DOHH2 (cell line): ENCODE results near the gene PDE8A.

Experiments
- H3F3A ChIP-seq: fragments of 200-600 bp; sonication (generic), shearing (Covaris generic); 2 replicates; pipeline ENCODE4 v1.6.0; 2016; ENCODE audit warnings: antibody characterized with exemption, mild to moderate bottlenecking; ENCODE audit not compliant: control insufficient read depth, insufficient read depth
- H3K27ac ChIP-seq: fragments of 200-600 bp; sonication (generic); 2 replicates; pipeline ENCODE4 v1.5.1; 2014; ENCODE audit warnings: low read depth, mild to moderate bottlenecking, low read length, moderate library complexity
- H3K27me3 ChIP-seq: fragments of 200-600 bp; sonication (generic); 2 replicates; pipeline ENCODE4 v1.6.1; 2014; ENCODE audit warnings: mild to moderate bottlenecking, low read length, mixed read lengths; ENCODE audit not compliant: control insufficient read depth
- H3K36me3 ChIP-seq: fragments of 200-600 bp; sonication (generic); 2 replicates; pipeline ENCODE4 v1.6.1; 2014; ENCODE audit warnings: mild to moderate bottlenecking, low read length, moderate library complexity, mixed read lengths; ENCODE audit not compliant: control insufficient read depth
- H3K4me1 ChIP-seq: fragments of 200-600 bp; sonication (generic); 2 replicates; pipeline ENCODE4 v1.6.1; 2014; ENCODE audit warnings: mild to moderate bottlenecking, low read length, mixed read lengths; ENCODE audit not compliant: control insufficient read depth
- H3K4me2 ChIP-seq: fragments of 200-600 bp; sonication (generic); 2 replicates; pipeline ENCODE4 v1.6.0; 2014; ENCODE audit warnings: mild to moderate bottlenecking, low read length, moderate library complexity
- H3K4me3 ChIP-seq: fragments of 200-600 bp; sonication (generic); 2 replicates; pipeline ENCODE4 v1.5.1; 2014; ENCODE audit warnings: mild to moderate bottlenecking, low read length, mixed read lengths
- H3K79me2 ChIP-seq: fragments of 200-600 bp; sonication (generic); 2 replicates; pipeline ENCODE4 v1.6.1; 2014; ENCODE audit warnings: mild to moderate bottlenecking, low read length, mixed read lengths; ENCODE audit not compliant: control insufficient read depth
- H3K9me2 ChIP-seq: fragments of 200-600 bp; sonication (generic); replicated peaks from 2 replicates; pipeline ENCODE4 v1.6.1; 2014; ENCODE audit warnings: mild to moderate bottlenecking, low read length, mixed read lengths; ENCODE audit not compliant: control insufficient read depth
- H3K9me3 ChIP-seq: fragments of 200-600 bp; sonication (generic); 2 replicates; pipeline ENCODE4 v1.6.1; 2014; ENCODE audit warnings: antibody characterized with exemption, low read length, mixed read lengths; ENCODE audit not compliant: control insufficient read depth, insufficient read depth
- H4K20me1 ChIP-seq: fragments of 200-600 bp; sonication (generic); 2 replicates; pipeline ENCODE4 v1.6.0; 2014; ENCODE audit warnings: low read depth, mild to moderate bottlenecking, antibody characterized with exemption, low read length, moderate library complexity; ENCODE audit not compliant: control insufficient read depth, insufficient read depth
- EZH2phosphoT487 ChIP-seq: fragments of 200-600 bp; sonication (generic); IDR thresholded peaks from 2 replicates; pipeline ENCODE4 v1.6.1; 2017; ENCODE audit warnings: borderline replicate concordance, mild to moderate bottlenecking, antibody characterized with exemption, low read length, moderate library complexity, mixed read lengths
- TF ChIP-seq, protein P1 (sequence below): fragments of 200-600 bp; sonication (generic); IDR thresholded peaks from one replicate; pipeline ENCODE4 v1.5.1; 2014; ENCODE audit warnings: antibody characterized with exemption, mild to moderate bottlenecking, low read depth, low read length; ENCODE audit not compliant: poor library complexity, severe bottlenecking

The PDE8A gene

DNA sequence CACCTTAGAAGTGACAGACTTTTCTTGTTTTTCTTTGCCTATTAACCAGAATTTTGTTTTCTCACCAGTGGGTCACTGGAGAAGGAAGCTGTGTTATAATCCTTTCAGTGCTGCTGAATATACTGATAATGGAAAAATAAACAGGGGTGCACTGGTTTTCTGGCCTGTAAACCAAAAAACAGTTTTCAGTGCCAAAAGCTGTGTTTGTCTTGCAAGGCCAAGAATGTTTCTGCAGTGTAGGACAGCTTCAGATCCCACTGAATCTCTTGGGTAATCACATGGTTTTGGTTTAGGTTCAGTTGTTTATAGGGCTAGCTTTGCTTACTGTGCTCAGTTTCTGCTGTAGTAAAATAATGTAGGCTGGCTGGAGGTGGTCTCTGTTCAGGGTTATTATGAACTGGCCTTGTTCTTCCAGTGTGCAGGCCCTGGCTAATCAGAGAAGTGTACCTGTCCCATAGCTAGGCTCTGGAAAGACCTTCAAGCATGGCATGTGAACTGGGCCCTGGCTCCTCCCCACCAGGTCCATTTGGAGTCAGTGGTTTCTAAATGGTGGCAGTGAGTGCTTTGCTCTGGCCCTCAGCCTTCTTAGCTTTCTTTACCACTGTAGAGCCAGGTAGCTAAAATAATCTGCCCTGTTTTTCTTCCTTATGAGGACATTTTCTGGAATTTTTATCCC, 18.7 kb downstream of the PDE8A start:
- H3K79me2 ChIP-seq = peaks cover 34% of the 10 kb centered on the region
- no peak overlapping the region for H3K4me2 ChIP-seq
- no peaks in the 10 kb centered on the region for H3K36me3 ChIP-seq
- peaks cover 7% of the 10 kb centered on the region; the same call in 1 of the 2 replicates for H3F3A ChIP-seq
- H3K27ac ChIP-seq = no peak overlapping the region
- peaks cover 28% of the 10 kb centered on the region for H3K4me1 ChIP-seq
- no peak for TF ChIP-seq EZH2phosphoT487
- TF ChIP-seq, protein P1, sequence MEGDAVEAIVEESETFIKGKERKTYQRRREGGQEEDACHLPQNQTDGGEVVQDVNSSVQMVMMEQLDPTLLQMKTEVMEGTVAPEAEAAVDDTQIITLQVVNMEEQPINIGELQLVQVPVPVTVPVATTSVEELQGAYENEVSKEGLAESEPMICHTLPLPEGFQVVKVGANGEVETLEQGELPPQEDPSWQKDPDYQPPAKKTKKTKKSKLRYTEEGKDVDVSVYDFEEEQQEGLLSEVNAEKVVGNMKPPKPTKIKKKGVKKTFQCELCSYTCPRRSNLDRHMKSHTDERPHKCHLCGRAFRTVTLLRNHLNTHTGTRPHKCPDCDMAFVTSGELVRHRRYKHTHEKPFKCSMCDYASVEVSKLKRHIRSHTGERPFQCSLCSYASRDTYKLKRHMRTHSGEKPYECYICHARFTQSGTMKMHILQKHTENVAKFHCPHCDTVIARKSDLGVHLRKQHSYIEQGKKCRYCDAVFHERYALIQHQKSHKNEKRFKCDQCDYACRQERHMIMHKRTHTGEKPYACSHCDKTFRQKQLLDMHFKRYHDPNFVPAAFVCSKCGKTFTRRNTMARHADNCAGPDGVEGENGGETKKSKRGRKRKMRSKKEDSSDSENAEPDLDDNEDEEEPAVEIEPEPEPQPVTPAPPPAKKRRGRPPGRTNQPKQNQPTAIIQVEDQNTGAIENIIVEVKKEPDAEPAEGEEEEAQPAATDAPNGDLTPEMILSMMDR = no peak
- H3K27me3 ChIP-seq = no peaks in the 10 kb centered on the region
- no peaks in the 10 kb centered on the region for H4K20me1 ChIP-seq
- no peak overlapping the region for H3K4me3 ChIP-seq
- no peaks in the 10 kb centered on the region for H3K9me3 ChIP-seq
- no peaks in the 10 kb centered on the region for H3K9me2 ChIP-seq

DNA sequence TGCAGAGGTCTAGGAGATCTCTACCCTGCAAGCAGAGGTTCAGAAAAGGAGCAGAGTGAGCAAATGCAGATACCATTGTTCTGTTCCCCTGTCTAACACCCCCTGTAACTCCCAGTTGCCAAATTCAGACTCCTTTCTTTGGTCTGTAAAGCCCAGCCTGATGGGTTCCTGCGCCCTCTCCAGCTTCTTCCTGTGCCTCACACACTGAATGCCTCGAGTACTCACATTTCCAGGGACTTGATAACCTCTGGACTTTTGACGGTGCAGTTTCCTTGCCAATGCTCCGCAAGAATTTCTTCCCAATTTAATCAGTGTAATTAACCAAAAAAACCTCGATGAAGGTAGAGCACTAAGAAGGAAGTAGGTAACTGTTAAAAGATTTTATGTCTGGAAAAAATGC, 19.3 kb downstream of the PDE8A start:
- Histone ChIP-seq H3K4me3 (no peak overlapping the region), H3K36me3 (no peaks in the 10 kb centered on the region), H3K9me2 (no peaks in the 10 kb centered on the region), H3K27ac (no peak overlapping the region), H3K4me1 (peaks cover 28% of the 10 kb centered on the region), H3K4me2 (no peak overlapping the region), H3K79me2 (peaks cover 30% of the 10 kb centered on the region), H3F3A (peaks cover 7% of the 10 kb centered on the region; the same call in 1 of the 2 replicates), H4K20me1 (no peaks in the 10 kb centered on the region), H3K9me3 (no peaks in the 10 kb centered on the region), H3K27me3 (no peaks in the 10 kb centered on the region)
- no peak for TF ChIP-seq EZH2phosphoT487
- TF ChIP-seq, protein P1 = no peak

DNA sequence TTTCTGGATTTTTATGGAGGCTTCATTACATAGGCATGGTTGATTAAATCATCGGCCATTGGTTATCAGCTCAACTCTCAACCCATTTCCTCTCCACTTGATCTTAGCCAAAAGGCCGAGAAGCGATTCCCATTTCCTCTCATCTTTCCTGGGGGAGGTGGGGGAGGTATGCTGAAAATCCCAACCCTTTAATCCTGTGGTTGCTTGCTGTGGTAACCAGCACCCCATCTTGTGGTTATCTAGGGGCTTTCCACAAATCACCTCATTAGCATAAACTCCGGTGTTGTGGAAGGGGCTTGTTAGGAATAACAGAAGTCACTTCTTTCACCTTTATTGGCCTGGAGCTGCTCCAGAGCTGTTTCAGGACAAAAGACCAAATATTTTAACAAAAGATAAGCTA, 20.9 kb downstream of the PDE8A start:
- peaks cover 28% of the 10 kb centered on the region for H3K4me1 ChIP-seq
- no peaks in the 10 kb centered on the region for H3K27me3 ChIP-seq
- H3K9me2 ChIP-seq = no peaks in the 10 kb centered on the region
- H4K20me1 ChIP-seq = no peaks in the 10 kb centered on the region
- peaks cover 30% of the 10 kb centered on the region for H3K79me2 ChIP-seq
- H3K4me2 ChIP-seq = no peak overlapping the region
- no peaks in the 10 kb centered on the region for H3K36me3 ChIP-seq
- TF ChIP-seq, protein P1 = no peak
- no peak for TF ChIP-seq EZH2phosphoT487
- no peaks in the 10 kb centered on the region for H3K9me3 ChIP-seq
- no peak overlapping the region for H3K4me3 ChIP-seq
- H3K27ac ChIP-seq = no peak overlapping the region
- peaks cover 7% of the 10 kb centered on the region; the same call in 1 of the 2 replicates for H3F3A ChIP-seq
